H9 (cell line): ENCODE data around the gene HSPA1L. TPM values are rescaled to one million over a fixed set of nuclear protein-coding genes. Genes with fewer than 3 reads are reported as not detected.

ENCODE experiments used
- DNase-seq: peaks from one replicate; pipeline ENCODE4 v3.0.0-alpha.2; 2017
- H2AFZ ChIP-seq: one replicate; pipeline ENCODE4 v1.6.1; 2013; ENCODE audit warnings: mild to moderate bottlenecking, low read length, control low read depth, moderate library complexity
- H2AK5ac ChIP-seq: 2 replicates; pipeline ENCODE4 v1.6.1; 2013; ENCODE audit warnings: low read length, control low read depth, mixed read lengths; ENCODE audit not compliant: insufficient read length
- H2BK120ac ChIP-seq: one replicate; pipeline ENCODE4 v1.6.1; 2013; ENCODE audit warnings: low read depth, mild to moderate bottlenecking, low read length, control low read depth, inconsistent platforms; ENCODE audit not compliant: poor library complexity, severe bottlenecking
- H2BK12ac ChIP-seq: 2 replicates; pipeline ENCODE4 v1.6.1; 2013; ENCODE audit warnings: low read length, control low read depth, mixed read lengths, low read depth; ENCODE audit not compliant: insufficient read length
- H2BK15ac ChIP-seq: 2 replicates; pipeline ENCODE4 v1.6.1; 2013; ENCODE audit warnings: low read depth, low read length, control low read depth
- H2BK20ac ChIP-seq: one replicate; pipeline ENCODE4 v1.6.1; 2013; ENCODE audit warnings: low read depth, mild to moderate bottlenecking, low read length, control low read depth, inconsistent platforms; ENCODE audit not compliant: poor library complexity, severe bottlenecking
- H2BK5ac ChIP-seq: 2 replicates; pipeline ENCODE4 v1.6.1; 2013; ENCODE audit warnings: low read length, control low read depth, mixed read lengths; ENCODE audit not compliant: insufficient read length
- H3K14ac ChIP-seq: 2 replicates; pipeline ENCODE4 v1.6.1; 2013; ENCODE audit warnings: low read length, control low read depth; ENCODE audit not compliant: insufficient read depth
- H3K18ac ChIP-seq: 2 replicates; pipeline ENCODE4 v1.6.1; 2013; ENCODE audit warnings: low read depth, mild to moderate bottlenecking, mixed read lengths, low read length, control low read depth; ENCODE audit not compliant: insufficient read length
- H3K23ac ChIP-seq: 2 replicates; pipeline ENCODE4 v1.6.1; 2013; ENCODE audit warnings: low read length, control low read depth, mixed read lengths, low read depth; ENCODE audit not compliant: insufficient read length
- H3K23me2 ChIP-seq: 2 replicates; pipeline ENCODE4 v1.6.1; 2013; ENCODE audit warnings: low read depth, mild to moderate bottlenecking, mixed read lengths, low read length, control low read depth; ENCODE audit not compliant: insufficient read length, poor library complexity, severe bottlenecking
- H3K27ac ChIP-seq: 2 replicates; pipeline ENCODE4 v1.5.1; 2013; ENCODE audit warnings: low read length, control low read depth, mixed read lengths, low read depth; ENCODE audit not compliant: insufficient read length
- H3K27me3 ChIP-seq: 2 replicates; pipeline ENCODE4 v1.6.1; 2013; ENCODE audit warnings: low read length, control low read depth, inconsistent platforms; ENCODE audit not compliant: insufficient read depth
- H3K4ac ChIP-seq: 2 replicates; pipeline ENCODE4 v1.6.1; 2013; ENCODE audit warnings: low read depth, mild to moderate bottlenecking, control low read depth, inconsistent platforms, low read length, moderate library complexity
- H3K4me1 ChIP-seq: 2 replicates; pipeline ENCODE4 v1.6.1; 2013; ENCODE audit warnings: low read length, control low read depth, inconsistent platforms; ENCODE audit not compliant: insufficient read depth
- H3K4me2 ChIP-seq: 2 replicates; pipeline ENCODE4 v1.6.1; 2013; ENCODE audit warnings: low read length, control low read depth, mixed read lengths; ENCODE audit not compliant: insufficient read length, insufficient read depth
- H3K56ac ChIP-seq: 2 replicates; pipeline ENCODE4 v1.6.1; 2013; ENCODE audit warnings: low read depth, mild to moderate bottlenecking, mixed read lengths, low read length, control low read depth; ENCODE audit not compliant: insufficient read length
- H3K79me1 ChIP-seq: 2 replicates; pipeline ENCODE4 v1.6.1; 2013; ENCODE audit warnings: low read depth, mild to moderate bottlenecking, moderate library complexity, low read length, control low read depth, inconsistent platforms; ENCODE audit not compliant: insufficient read depth, poor library complexity, severe bottlenecking
- H3K79me2 ChIP-seq: 2 replicates; pipeline ENCODE4 v1.6.1; 2013; ENCODE audit warnings: low read length, control low read depth, inconsistent platforms; ENCODE audit not compliant: insufficient read depth
- H3K9ac ChIP-seq: 2 replicates; pipeline ENCODE4 v1.6.1; 2013; ENCODE audit warnings: low read length, control low read depth, mixed read lengths; ENCODE audit not compliant: insufficient read length; ENCODE audit errors: extremely low read depth
- H3K9me3 ChIP-seq: one replicate; pipeline ENCODE4 v1.6.1; 2013; ENCODE audit warnings: low read depth, low read length, inconsistent platforms; ENCODE audit not compliant: control insufficient read depth
- H3T11ph ChIP-seq: one replicate; pipeline ENCODE4 v1.6.1; 2013; ENCODE audit warnings: mild to moderate bottlenecking, low read length, control low read depth, inconsistent platforms
- H4K20me1 ChIP-seq: one replicate; pipeline ENCODE4 v1.6.1; 2013; ENCODE audit not compliant: control insufficient read depth, insufficient read length, insufficient read depth
- H4K5ac ChIP-seq: 2 replicates; pipeline ENCODE4 v1.6.1; 2013; ENCODE audit warnings: low read depth, mild to moderate bottlenecking, mixed read lengths, low read length, control low read depth; ENCODE audit not compliant: insufficient read length
- H4K8ac ChIP-seq: replicated peaks from 2 replicates; pipeline ENCODE4 v1.6.1; 2013; ENCODE audit warnings: low read length, control low read depth, mixed read lengths, low read depth; ENCODE audit not compliant: insufficient read length
- H4K91ac ChIP-seq: 2 replicates; pipeline ENCODE4 v1.6.1; 2013; ENCODE audit warnings: low read depth, mild to moderate bottlenecking, moderate library complexity, mixed read lengths, low read length, control low read depth; ENCODE audit not compliant: insufficient read length
- H3K27ac Mint-ChIP-seq, 3 experiments: 2 replicates in 2 of 3; 3 replicates in 1 of 3; pipeline ENCODE4 v1.8.0; 2020 to 2021; ENCODE audit warnings: mixed read lengths in 3 of 3, mild to moderate bottlenecking in 1 of 3, moderate library complexity in 1 of 3
- H3K27me3 Mint-ChIP-seq: 2 replicates; pipeline ENCODE4 v1.8.0; 2021; ENCODE audit warnings: low read depth, mild to moderate bottlenecking, moderate library complexity, mixed read lengths
- H3K36me3 Mint-ChIP-seq, 3 experiments: 2 replicates in 2 of 3; 3 replicates in 1 of 3; pipeline ENCODE4 v1.8.0; 2020 to 2021; ENCODE audit warnings: low read depth in 3 of 3, mixed read lengths in 3 of 3; ENCODE audit not compliant: insufficient read depth in 1 of 3
- H3K4me1 Mint-ChIP-seq, 2 experiments: 2 replicates each; pipeline ENCODE4 v1.8.0; 2020; ENCODE audit warnings: mixed read lengths in 2 of 2
- H3K4me3 Mint-ChIP-seq, 2 experiments: 2 replicates in 1 of 2; 3 replicates in 1 of 2; pipeline ENCODE4 v1.8.0; 2020 to 2021; ENCODE audit warnings: mild to moderate bottlenecking in 2 of 2, mixed read lengths in 2 of 2, moderate library complexity in 1 of 2
- H3K9me3 Mint-ChIP-seq, 2 experiments: 2 replicates in 1 of 2; 3 replicates in 1 of 2; pipeline ENCODE4 v1.8.0; 2020; ENCODE audit warnings: mild to moderate bottlenecking in 2 of 2, mixed read lengths in 2 of 2, moderate library complexity in 1 of 2
- CTCF ChIP-seq: fragments of 200-600 bp; sonication (generic); conservative IDR thresholded peaks from 3 replicates; pipeline ENCODE4 v1.8.0; 2021; ENCODE audit warnings: antibody characterized with exemption, mild to moderate bottlenecking
- WGBS: extraction: QIAGEN DNeasy Blood & Tissue Kit; methylation state at CpG from one replicate; pipeline ENCODE4 v1.1.7; 2013; ENCODE audit warnings: missing lambda C conversion rate, low lambda C conversion rate, mixed read lengths; ENCODE audit not compliant: insufficient read length; ENCODE audit errors: extremely low coverage; 5-methylcytosine and 5-hydroxymethylcytosine counted together
- total RNA-seq: library from RNA; stranded (reverse); gene quantifications from 2 replicates; pipeline ENCODE4 v1.2.1, GENCODE V29; 2021

HSPA1L gene
- total RNA-seq, 1 experiment from 2014 or later, result 2.5 TPM

GRCh38 chr6:31782126-31782855 is 32.8 kb downstream of the HSPA1L start:
- no peak for TF ChIP-seq CTCF
- Histone ChIP-seq H3K4ac (no peak overlapping the region), H2AFZ (no peak overlapping the region), H3K23me2 (no peaks in the 10 kb centered on the region), H3K27ac (no peak overlapping the region), H3K9me3 (no peaks in the 10 kb centered on the region), H4K91ac (no peak overlapping the region), H3K23ac (no peak overlapping the region), H2BK15ac (no peak overlapping the region), H2BK5ac (no peak overlapping the region), H3K56ac (no peak overlapping the region), H3K4me2 (no peak overlapping the region), H2BK120ac (no peak overlapping the region), H3K27me3 (no peaks in the 10 kb centered on the region), H3K4me1 (no peaks in the 10 kb centered on the region), H4K20me1 (no peaks in the 10 kb centered on the region), H2AK5ac (no peak overlapping the region), H2BK20ac (no peak overlapping the region), H3K79me1 (no peaks in the 10 kb centered on the region), H3K79me2 (no peaks in the 10 kb centered on the region), H3K18ac (no peak overlapping the region), H3K14ac (no peak overlapping the region), H4K8ac (no peak overlapping the region), H3K9ac (no peak overlapping the region), H4K5ac (no peak overlapping the region), H3T11ph (no peak overlapping the region), H2BK12ac (no peak overlapping the region)
- WGBS, result no CpG with 5 or more reads among the region's 32 CpGs
- peaks cover 47 to 82% (median 66%) of the 10 kb centered on the region in 3 experiments for H3K36me3 Mint-ChIP-seq
- no peak overlapping the region for H3K4me3 Mint-ChIP-seq
- no peaks in the 10 kb centered on the region for H3K27me3 Mint-ChIP-seq
- H3K4me1 Mint-ChIP-seq, result 0 out of 4 replicates have a peak, but pooled peaks cover 0 to 4% of the 10 kb centered on the region in 2 experiments
- H3K9me3 Mint-ChIP-seq, result no peaks in the 10 kb centered on the region
- H3K27ac Mint-ChIP-seq, result peak overlapping the region in 1 of 3 experiments; percentile 22; a peak in 1 of 7 replicates
- no peak for DNase-seq
